Inferior parietal cortex (tissue), 1 donor: ENCODE measurements around the gene UGCG.
"Not testable (repeated sequence)": the region's sequence is repeated elsewhere in the genome, so short reads cannot be mapped to it uniquely, and the experiment has no call there.

Source experiments
- DNase-seq: peaks from one replicate; pipeline ENCODE4 v3.0.0-alpha.2; 2016; ENCODE audit errors: extremely low spot score

UGCG gene

GRCh38 chr9:111919875-111920274 is 23.3 kb downstream of the UGCG start:
- no peak for DNase-seq

GRCh38 chr9:111920531-111920930 is 23.9 kb downstream of the UGCG start:
- DNase-seq, result no peak

- no peak for DNase-seq
Measured at GRCh38 chr9:111922324-111923013, 25.9 kb downstream of the UGCG start.

GRCh38 chr9:111924281-111924680 is 27.7 kb downstream of the UGCG start:
- no peak for DNase-seq

GRCh38 chr9:111925017-111925770 is 28.6 kb downstream of the UGCG start:
- no peak for DNase-seq

- no peak for DNase-seq
Measured at GRCh38 chr9:111925784-111926183, 29.2 kb downstream of the UGCG start.

- DNase-seq, result no peak
Measured at GRCh38 chr9:111926421-111926875, 29.8 kb downstream of the UGCG start.

- no peak for DNase-seq
Measured at GRCh38 chr9:111928359-111928720, 31.7 kb downstream of the UGCG start.

- no peak for DNase-seq
Measured at GRCh38 chr9:111934747-111935146, 38.1 kb downstream of the UGCG start.

- DNase-seq, result no peak
Measured at GRCh38 chr9:111936391-111936790, 39.8 kb downstream of the UGCG start.

GRCh38 chr9:111937301-111937700 is 40.7 kb downstream of the UGCG start:
- no peak for DNase-seq

GRCh38 chr9:111937781-111938426 is 41.3 kb downstream of the UGCG start:
- DNase-seq, result no peak

GRCh38 chr9:111938427-111938800 is 41.8 kb downstream of the UGCG start:
- no peak for DNase-seq

GRCh38 chr9:111939322-111939721 is 42.7 kb downstream of the UGCG start:
- DNase-seq, result no peak

- no peak for DNase-seq
Measured at GRCh38 chr9:111940697-111941096, 44.1 kb downstream of the UGCG start.

GRCh38 chr9:111943200-111943599 is 46.6 kb downstream of the UGCG start:
- DNase-seq, result no peak

- no peak for DNase-seq
Measured at GRCh38 chr9:111943746-111944145, 47.1 kb downstream of the UGCG start.

- DNase-seq, result no peak
Measured at GRCh38 chr9:111944241-111944866, 47.7 kb downstream of the UGCG start.

- DNase-seq, result no peak
Measured at GRCh38 chr9:111945216-111945615, 48.6 kb downstream of the UGCG start.

- DNase-seq, result not testable (repeated sequence)
Measured at GRCh38 chr9:111948109-111948508, 51.5 kb downstream of the UGCG start.

GRCh38 chr9:111948951-111949350 is 52.3 kb downstream of the UGCG start:
- DNase-seq, result no peak

GRCh38 chr9:111949919-111950318 is 53.3 kb downstream of the UGCG start:
- DNase-seq, result no peak
